Measurements from ENCODE around the gene PI4K2A.

GRCh38 chr10:97713339-97713825 lies 72.9 kb downstream of the PI4K2A start, which contains the start of gene MARVELD1:
- TF ChIP-seq CTCF (conservative IDR thresholded peaks at IDR 0.05; ENCODE audit: low read length) (no peak), EZH2phosphoT487 (IDR thresholded peaks at IDR 0.05; ENCODE audit: borderline replicate concordance) (no peak)

Data from Loucy (cell line).